ENCODE measurements around the gene PSPN.

DNA sequence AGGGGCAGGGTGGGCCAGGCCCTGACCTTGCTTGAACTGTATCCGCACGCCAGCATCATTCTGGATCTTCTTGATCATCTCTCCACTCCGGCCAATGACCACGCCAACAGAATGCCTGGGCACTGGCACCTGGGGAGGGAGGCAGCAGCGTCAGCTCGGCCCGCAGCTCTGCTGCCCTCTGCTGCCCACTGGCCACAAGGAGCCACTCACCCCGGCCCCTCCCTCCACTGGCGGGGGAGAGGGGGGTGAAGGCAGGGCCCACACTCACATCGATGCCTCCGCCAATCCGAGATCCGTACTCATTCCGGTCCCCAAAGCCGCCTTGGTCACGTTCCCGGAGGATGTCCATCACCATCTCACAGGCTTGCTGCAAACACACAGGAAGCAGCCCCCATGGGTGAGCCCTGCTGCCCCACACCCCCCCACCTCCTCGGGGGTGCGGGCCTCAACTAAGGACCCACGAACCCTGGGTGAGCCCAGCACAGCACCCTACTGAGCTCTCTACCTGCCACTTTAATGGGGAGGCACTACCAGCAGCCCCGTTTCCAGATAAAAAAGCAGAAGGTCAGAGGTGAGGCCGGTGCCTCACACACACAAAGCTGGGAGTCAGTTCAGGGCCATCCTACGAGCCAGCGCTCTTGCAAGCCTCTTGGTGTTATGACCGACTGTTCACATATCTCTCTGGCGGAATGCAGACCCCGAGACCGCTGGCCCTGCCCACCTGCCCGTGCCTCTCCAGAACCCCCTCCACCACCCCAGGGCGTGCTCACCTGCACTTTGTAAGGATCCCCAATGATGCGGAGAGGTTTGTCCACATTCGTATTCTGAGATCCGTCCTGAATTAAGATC, 42.2 kb upstream of the PSPN start:
- TF ChIP-seq, protein P1, sequence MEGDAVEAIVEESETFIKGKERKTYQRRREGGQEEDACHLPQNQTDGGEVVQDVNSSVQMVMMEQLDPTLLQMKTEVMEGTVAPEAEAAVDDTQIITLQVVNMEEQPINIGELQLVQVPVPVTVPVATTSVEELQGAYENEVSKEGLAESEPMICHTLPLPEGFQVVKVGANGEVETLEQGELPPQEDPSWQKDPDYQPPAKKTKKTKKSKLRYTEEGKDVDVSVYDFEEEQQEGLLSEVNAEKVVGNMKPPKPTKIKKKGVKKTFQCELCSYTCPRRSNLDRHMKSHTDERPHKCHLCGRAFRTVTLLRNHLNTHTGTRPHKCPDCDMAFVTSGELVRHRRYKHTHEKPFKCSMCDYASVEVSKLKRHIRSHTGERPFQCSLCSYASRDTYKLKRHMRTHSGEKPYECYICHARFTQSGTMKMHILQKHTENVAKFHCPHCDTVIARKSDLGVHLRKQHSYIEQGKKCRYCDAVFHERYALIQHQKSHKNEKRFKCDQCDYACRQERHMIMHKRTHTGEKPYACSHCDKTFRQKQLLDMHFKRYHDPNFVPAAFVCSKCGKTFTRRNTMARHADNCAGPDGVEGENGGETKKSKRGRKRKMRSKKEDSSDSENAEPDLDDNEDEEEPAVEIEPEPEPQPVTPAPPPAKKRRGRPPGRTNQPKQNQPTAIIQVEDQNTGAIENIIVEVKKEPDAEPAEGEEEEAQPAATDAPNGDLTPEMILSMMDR (IDR thresholded peaks at IDR 0.05), result peak; percentile 74; the same call in 1 of the 2 replicates
- TF ChIP-seq SIN3A (IDR thresholded peaks at IDR 0.05; ENCODE audit: borderline replicate concordance, insufficient read depth, low read depth, low read length) (no peak), POLR2AphosphoS5 (IDR thresholded peaks at IDR 0.05; ENCODE audit: low read depth, low read length) (no peak)

All from Panc1 (cell line).